Measurements from ENCODE around the gene NCAN. TPM values are rescaled to one million over a fixed set of nuclear protein-coding genes. Genes with fewer than 3 reads are reported as not detected.
"Not testable (repeated sequence)": the region's sequence is repeated elsewhere in the genome, so short reads cannot be mapped to it uniquely, and the experiment has no call there.

The NCAN gene
- total RNA-seq, 2 experiments from 2014 or later = not detected

DNA sequence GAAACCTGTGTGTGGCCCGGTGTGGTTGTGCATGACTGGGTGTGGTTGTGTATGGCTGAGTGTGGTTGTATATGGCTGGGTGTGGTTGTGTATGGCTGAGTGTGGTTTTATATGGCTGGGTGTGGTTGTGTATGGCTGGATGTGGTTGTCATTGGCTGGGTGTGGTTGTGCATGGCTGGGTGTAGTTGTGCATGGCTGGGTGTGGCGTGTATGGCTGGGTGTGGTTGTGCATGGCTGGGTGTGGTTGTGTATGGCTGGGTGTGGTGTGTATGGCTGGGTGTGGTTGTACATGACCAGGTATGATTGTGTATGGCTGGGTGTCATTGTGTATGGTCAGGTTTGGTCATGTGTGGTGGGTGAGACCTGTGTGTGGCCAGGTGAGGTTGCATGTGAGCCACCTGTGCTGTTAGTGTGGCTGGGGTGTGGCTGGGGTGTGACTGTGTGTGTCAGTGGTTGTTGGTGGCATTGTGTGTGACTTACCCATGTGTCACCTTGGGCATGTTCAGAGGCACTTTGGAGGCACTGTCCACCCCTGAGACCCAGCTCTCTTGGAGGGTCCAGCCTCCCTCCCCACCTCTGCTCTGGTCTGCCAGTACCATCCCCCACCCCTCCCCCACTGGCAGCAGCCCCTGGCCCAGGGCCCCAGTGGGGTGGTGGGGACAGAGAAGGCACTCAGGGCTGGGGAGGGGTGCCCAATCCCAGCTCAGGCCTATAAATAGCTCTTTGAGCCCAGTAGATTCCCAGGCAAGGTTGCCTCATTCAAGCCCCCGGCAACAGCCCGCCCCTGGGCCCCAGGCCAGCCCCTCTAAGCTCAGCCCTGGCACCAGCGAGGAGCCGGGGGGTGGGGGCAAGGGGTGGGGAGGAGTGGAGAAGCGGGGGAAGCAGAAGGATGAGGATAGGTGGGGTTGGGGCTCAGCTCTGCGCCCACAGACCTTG, 3.9 kb upstream of the NCAN start:
- no peak overlapping the region for H3K4me3 Mint-ChIP-seq
- peaks cover 35% of the 10 kb centered on the region for H3K27me3 Mint-ChIP-seq
- no peaks in the 10 kb centered on the region for H3K9me3 Mint-ChIP-seq
- H3K36me3 Mint-ChIP-seq = no peaks in the 10 kb centered on the region
- peaks cover 7% of the 10 kb centered on the region for H3K4me1 Mint-ChIP-seq
- H3K27ac Mint-ChIP-seq = no peak overlapping the region
- no peak for DNase-seq

DNA sequence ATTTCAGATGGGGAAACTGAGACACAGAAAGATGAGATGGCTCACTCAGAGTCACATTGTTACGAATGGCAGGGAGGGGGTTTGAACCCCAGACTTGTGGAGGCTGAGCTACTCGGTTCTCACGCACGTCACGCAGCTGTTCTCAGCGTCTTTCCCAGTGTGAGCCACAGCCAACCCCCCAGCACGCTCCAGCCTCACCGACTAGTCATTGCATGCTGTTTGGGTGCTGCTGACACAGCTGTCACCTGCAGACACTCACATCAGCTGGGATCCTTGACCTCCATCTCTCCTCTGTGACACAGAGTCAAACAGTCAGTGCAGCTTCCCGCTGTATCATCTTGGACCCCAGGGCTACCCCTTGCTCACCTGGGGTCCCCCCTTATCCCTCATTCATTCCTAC, 2.4 kb upstream of the NCAN start:
- DNase-seq = no peak
- no peaks in the 10 kb centered on the region for H3K36me3 Mint-ChIP-seq

DNA sequence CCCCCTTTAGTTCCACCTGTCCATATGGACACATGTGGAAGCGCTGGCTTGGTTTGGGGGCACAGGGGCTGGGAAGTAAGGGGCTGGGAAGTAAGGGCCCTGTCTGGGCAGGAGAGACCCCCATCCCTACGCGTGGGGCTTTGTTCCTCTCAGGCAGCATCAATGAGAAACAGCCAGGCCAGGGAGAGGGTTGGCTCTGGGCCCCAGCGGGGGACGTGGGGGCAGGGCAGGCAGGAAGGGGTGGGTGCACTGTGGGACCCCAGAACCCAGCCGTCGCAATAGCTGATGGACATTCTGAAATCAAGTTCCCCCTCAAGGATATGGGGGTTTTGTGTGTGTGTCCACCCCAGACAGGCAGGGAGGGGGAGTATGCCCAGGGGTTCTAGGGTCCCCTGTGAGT, 1.2 kb downstream of the NCAN start:
- H3K4me3 Mint-ChIP-seq = no peak overlapping the region
- H3K9me3 Mint-ChIP-seq = no peaks in the 10 kb centered on the region
- H3K4me1 Mint-ChIP-seq = peaks cover 5% of the 10 kb centered on the region
- no peak for DNase-seq
- H3K36me3 Mint-ChIP-seq = no peaks in the 10 kb centered on the region
- peaks cover 77% of the 10 kb centered on the region for H3K27me3 Mint-ChIP-seq
- H3K27ac Mint-ChIP-seq = no peak overlapping the region

More for the DNA sequence above, 2.4 kb upstream of the NCAN start:
- Mint-ChIP-seq H3K9me3 (no peaks in the 10 kb centered on the region), H3K4me1 (peaks cover 10% of the 10 kb centered on the region), H3K4me3 (no peak overlapping the region), H3K27me3 (peaks cover 50% of the 10 kb centered on the region), H3K27ac (no peak overlapping the region)

DNA sequence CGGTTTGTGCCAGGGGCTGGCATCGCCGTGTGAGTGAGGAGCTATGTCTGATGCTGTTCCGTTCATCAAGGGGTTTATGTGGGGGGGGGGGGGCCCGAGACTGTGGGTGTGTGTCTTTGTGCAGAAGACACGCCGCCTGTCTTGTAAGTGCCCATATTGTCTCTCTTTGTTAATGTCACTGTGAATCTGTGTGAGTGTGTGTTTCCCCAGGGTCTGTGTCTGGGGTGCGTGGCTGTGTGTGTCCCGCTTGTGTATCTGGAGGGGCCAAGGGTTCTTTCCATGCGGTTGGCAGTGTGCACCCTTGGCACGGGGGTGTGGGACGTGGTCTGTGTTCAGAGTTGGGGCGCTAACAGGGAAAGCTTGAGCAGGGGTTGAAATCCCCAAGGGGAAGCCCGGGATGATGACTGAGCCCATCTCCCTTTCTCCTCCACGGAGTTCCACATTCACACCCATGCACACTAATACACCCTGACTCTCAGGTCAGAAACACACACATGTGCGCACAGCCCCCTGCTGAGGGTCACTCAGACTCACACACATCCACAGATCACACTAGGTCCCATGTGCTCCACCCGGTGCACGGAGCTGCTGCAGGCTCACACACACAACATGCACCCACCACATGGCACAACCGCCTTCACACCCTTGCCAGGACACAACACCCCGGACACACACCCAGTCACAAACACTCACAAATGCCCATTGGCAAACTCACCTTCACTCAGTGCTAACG, 1.8 kb downstream of the NCAN start:
- Mint-ChIP-seq H3K36me3 (no peaks in the 10 kb centered on the region), H3K4me3 (no peak overlapping the region), H3K27ac (no peak overlapping the region), H3K27me3 (peaks cover 77% of the 10 kb centered on the region), H3K4me1 (peaks cover 5% of the 10 kb centered on the region), H3K9me3 (no peaks in the 10 kb centered on the region)
- no peak for DNase-seq

DNA sequence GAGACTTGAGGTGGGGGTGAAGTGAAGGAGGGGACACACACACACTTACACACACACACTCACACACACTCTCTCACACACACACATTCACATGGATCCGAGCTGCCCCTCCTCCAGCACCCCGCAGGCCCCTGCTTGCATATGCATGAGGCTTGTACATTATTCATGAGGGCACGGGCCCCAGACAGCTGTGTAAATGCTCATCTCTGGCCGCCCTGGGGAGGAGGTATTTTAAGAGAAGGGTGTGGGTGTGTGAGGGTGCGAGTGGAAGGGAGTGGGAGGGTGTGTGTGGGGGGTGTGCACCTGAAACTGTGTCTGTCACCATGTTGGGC, 2.4 kb downstream of the NCAN start:
- Mint-ChIP-seq H3K36me3 (no peaks in the 10 kb centered on the region), H3K27ac (no peak overlapping the region), H3K9me3 (no peaks in the 10 kb centered on the region), H3K4me1 (peaks cover 5% of the 10 kb centered on the region), H3K27me3 (peaks cover 74% of the 10 kb centered on the region), H3K4me3 (no peak overlapping the region)
- no peak for DNase-seq

DNA sequence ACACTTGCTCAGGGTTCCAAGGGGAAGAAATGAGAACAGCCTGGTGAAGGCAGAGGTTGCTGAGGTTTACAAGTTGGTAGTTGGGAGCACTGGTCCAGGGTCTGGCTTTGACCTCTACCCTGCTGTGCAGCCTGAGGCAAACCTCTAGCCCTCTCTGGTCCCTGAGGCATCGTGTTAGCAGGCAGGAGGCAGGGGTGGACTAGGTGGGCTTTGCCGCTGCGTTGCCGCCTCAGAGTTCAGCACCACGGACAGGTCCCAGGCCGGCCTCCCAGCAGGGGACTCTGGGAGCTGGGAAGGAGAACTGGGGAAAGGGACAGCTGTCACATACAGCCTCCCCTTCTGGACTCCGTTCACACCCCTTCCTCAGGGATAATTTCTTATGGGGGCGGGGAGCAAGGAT, 3.1 kb downstream of the NCAN start:
- no peak overlapping the region for H3K27ac Mint-ChIP-seq
- H3K4me3 Mint-ChIP-seq = no peak overlapping the region
- DNase-seq = peak; percentile 37
- H3K36me3 Mint-ChIP-seq = no peaks in the 10 kb centered on the region
- peaks cover 71% of the 10 kb centered on the region for H3K27me3 Mint-ChIP-seq
- no peaks in the 10 kb centered on the region for H3K9me3 Mint-ChIP-seq
- H3K4me1 Mint-ChIP-seq = peaks cover 5% of the 10 kb centered on the region

DNA sequence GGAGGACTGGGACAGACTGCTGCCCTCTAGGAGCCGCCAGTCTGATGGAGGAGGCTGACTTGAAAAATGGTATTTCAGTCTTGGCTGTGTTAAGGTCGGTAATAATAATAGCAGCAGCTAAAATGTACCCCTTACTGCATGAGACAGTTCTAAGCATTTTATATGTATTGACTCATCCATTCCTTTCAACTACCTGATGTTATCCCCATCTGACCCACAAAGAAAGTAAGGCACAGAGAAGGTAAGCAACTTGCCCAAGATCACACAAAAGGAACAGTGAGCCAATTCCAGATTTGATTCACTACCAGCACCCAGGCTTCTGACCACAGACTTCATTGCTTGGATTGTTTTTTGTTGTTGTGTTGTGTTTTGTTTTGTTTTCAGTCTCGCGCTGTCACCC, 4.0 kb downstream of the NCAN start:
- no peaks in the 10 kb centered on the region for H3K9me3 Mint-ChIP-seq
- H3K36me3 Mint-ChIP-seq = no peaks in the 10 kb centered on the region
- DNase-seq = no peak
- H3K27me3 Mint-ChIP-seq = peaks cover 66% of the 10 kb centered on the region
- H3K27ac Mint-ChIP-seq = no peak overlapping the region
- no peak overlapping the region for H3K4me3 Mint-ChIP-seq
- H3K4me1 Mint-ChIP-seq = peaks cover 5% of the 10 kb centered on the region

DNA sequence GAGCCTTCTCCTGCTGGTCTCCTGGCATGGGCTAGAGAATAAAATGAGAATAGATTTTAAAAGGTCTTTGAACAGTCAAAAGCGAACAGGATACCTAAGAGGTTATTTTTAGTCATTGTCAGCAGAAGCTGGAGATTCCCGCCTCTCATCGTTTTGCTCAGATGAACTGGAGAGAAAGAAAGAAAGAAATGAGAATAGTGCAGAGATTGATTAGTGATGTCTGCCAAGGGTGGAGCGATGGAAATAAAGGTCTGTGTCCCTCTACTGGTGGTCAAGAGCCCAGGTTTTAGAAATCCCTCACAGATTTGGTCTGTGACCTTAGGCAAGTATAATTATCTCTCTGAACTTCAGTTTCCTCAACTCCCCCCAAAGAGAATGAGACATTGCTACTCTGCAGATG, 5.3 kb downstream of the NCAN start:
- H3K4me3 Mint-ChIP-seq = no peak overlapping the region
- peaks cover 55% of the 10 kb centered on the region for H3K27me3 Mint-ChIP-seq
- no peak overlapping the region for H3K27ac Mint-ChIP-seq
- DNase-seq = no peak
- no peaks in the 10 kb centered on the region for H3K36me3 Mint-ChIP-seq
- H3K4me1 Mint-ChIP-seq = peaks cover 5% of the 10 kb centered on the region
- H3K9me3 Mint-ChIP-seq = no peaks in the 10 kb centered on the region

DNA sequence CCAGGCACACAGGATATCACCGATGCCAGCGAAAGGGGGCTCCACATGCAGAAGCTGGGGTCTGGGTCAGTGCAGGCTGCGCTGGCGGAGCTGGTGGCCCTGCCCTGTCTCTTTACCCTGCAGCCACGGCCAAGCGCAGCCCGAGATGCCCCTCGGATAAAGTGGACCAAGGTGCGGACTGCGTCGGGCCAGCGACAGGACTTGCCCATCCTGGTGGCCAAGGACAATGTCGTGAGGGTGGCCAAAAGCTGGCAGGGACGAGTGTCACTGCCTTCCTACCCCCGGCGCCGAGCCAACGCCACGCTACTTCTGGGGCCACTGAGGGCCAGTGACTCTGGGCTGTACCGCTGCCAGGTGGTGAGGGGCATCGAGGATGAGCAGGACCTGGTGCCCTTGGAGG, 7.2 kb downstream of the NCAN start:
- peaks cover 2% of the 10 kb centered on the region for H3K4me1 Mint-ChIP-seq
- no peaks in the 10 kb centered on the region for H3K36me3 Mint-ChIP-seq
- H3K9me3 Mint-ChIP-seq = no peaks in the 10 kb centered on the region
- no peak overlapping the region for H3K4me3 Mint-ChIP-seq
- no peak overlapping the region for H3K27ac Mint-ChIP-seq
- DNase-seq = no peak
- H3K27me3 Mint-ChIP-seq = peaks cover 46% of the 10 kb centered on the region

DNA sequence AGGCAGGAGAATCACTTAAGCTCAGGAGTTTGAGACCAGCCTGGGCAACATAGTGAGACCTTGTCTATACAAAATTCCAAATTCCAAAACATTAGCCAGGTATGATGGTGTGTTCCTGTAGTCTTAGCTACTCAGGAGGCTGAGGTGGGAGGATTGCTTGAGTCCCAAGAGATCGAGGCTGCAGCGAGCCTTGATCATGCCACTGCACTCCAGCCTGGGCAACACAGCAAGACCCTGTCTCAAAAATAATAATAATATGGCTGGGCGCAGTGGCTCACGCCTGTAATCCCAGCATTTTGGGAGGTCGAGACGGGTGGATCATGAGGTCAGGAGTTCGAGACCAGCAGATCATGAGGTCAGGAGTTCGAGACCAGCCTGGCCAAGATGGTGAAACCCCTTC, 9.2 kb downstream of the NCAN start:
- H3K27ac Mint-ChIP-seq, DNase-seq, H3K9me3 Mint-ChIP-seq, H3K4me3 Mint-ChIP-seq, H3K36me3 Mint-ChIP-seq, H3K4me1 Mint-ChIP-seq: not testable (repeated sequence)
- peaks cover 39% of the 10 kb centered on the region for H3K27me3 Mint-ChIP-seq

DNA sequence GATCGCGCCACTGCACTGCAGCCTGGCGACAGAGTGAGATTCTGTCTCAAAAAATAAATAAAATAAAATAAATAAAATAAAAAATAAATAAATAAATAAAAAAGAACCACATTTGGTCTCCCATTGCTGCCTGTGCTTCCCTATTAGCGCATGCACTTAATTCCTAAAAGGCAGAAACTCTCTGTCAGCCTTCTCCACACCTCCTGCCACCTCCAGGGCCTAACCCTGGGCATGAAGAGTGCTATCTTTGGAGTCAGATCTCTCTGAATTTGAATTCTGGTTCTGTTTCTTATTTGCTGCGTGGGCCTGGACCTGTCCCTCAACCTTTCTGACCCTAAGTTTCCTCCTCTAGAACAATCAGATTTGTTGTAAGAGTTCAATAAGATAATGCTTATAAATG, 11.3 kb downstream of the NCAN start:
- peaks cover 28% of the 10 kb centered on the region for H3K27me3 Mint-ChIP-seq
- no peak overlapping the region for H3K4me3 Mint-ChIP-seq
- H3K9me3 Mint-ChIP-seq = no peaks in the 10 kb centered on the region
- peaks cover 1% of the 10 kb centered on the region for H3K4me1 Mint-ChIP-seq
- no peak overlapping the region for H3K27ac Mint-ChIP-seq
- no peak for DNase-seq
- H3K36me3 Mint-ChIP-seq = no peaks in the 10 kb centered on the region

DNA sequence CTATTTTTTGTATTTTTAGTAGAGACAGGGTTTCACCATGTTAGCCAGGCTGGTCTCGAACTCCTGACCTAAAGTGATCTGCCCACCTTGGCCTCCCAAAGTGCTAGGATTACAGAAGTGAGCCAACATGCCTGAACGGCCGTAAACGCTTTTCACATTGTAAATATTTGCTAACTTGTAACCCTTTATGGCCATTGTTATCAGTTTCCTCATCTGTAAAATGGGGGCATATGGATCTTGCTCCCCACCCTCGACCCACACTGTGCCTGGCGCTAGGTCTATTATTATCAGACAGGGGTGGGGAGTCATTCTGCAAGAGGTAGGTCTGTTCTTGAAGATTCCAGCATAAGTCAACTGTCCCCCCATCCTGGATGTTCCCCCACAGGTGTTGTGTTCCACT, 11.9 kb downstream of the NCAN start:
- no peaks in the 10 kb centered on the region for H3K9me3 Mint-ChIP-seq
- no peak overlapping the region for H3K4me3 Mint-ChIP-seq
- H3K27me3 Mint-ChIP-seq = peaks cover 34% of the 10 kb centered on the region
- H3K36me3 Mint-ChIP-seq = no peaks in the 10 kb centered on the region
- DNase-seq = no peak
- peaks cover 1% of the 10 kb centered on the region for H3K4me1 Mint-ChIP-seq
- H3K27ac Mint-ChIP-seq = no peak overlapping the region

DNA sequence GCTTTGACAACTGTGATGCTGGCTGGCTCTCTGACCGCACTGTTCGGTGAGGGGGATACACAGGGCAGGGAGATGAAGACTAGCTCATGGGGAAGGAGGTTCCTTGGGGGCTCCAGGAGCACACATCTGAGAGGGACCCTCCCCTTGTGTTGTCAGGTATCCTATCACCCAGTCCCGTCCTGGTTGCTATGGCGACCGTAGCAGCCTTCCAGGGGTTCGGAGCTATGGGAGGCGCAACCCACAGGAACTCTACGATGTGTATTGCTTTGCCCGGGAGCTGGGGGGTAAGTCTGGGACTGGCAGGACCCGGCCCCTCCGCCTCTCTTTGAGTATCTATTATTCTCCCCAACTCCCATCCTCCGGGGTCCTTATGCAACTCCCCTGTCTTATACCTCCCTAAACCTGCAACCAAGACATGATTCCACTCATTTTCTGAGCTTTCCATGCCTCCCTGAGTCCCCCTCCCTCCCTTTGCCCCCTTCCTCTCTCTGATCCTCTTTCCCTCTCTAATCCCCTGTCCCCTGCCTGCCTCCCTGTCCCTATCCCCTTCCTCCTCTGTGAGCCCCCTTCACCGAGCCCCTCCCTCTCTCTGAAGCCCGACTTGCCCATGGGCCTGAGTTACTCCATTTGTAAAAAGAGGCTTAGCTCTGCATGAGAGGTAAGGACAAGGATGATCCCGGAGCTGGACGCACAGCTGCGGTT, 12.5 kb downstream of the NCAN start:
- Mint-ChIP-seq H3K27ac (no peak overlapping the region), H3K9me3 (no peaks in the 10 kb centered on the region), H3K4me1 (peaks cover 1% of the 10 kb centered on the region), H3K27me3 (peaks cover 38% of the 10 kb centered on the region), H3K36me3 (no peaks in the 10 kb centered on the region), H3K4me3 (no peak overlapping the region)
- DNase-seq = no peak

DNA sequence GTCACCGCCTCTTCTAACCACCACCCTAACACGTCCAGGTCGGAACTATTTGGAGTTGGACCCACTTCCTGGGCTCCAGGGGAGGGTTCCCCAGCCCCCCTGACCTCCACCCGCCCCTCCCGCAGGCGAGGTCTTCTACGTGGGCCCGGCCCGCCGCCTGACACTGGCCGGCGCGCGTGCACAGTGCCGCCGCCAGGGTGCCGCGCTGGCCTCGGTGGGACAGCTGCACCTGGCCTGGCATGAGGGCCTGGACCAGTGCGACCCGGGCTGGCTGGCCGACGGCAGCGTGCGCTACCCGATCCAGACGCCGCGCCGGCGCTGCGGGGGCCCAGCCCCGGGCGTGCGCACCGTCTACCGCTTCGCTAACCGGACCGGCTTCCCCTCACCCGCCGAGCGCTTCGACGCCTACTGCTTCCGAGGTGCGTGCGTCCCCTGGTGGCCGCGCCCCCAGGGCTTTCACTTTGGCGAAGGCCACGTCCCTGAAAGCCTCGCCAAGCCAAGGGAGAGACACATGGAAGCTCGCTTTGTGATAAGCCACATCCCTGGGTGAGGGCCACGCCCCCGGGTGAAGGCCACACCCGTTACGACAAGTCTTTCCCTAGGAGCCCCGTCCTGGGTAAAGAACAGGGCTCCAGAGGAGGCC, 13.2 kb downstream of the NCAN start:
- peak; percentile 83 for DNase-seq
- H3K9me3 Mint-ChIP-seq = no peaks in the 10 kb centered on the region
- H3K4me1 Mint-ChIP-seq = peaks cover 1% of the 10 kb centered on the region
- peaks cover 38% of the 10 kb centered on the region for H3K27me3 Mint-ChIP-seq
- no peak overlapping the region for H3K27ac Mint-ChIP-seq
- H3K4me3 Mint-ChIP-seq = peak overlapping the region; percentile 68
- no peaks in the 10 kb centered on the region for H3K36me3 Mint-ChIP-seq

DNA sequence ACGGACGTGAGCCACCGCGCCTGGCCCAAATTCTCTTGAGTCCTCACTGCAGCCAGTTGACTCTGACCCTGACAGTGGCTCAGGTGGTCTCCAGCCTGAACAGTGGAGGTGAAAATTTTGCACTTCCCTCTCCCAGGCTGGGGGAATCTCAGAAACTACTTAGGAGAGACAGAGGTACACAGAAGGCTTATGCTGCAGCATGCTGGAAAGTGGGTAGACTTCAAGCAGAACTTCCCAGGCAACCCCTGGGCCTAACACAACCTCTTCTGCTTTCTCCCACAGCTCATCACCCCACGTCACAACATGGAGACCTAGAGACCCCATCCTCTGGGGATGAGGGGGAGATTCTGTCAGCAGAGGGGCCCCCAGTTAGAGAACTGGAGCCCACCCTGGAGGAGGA, 14.4 kb downstream of the NCAN start:
- peaks cover 38% of the 10 kb centered on the region for H3K27me3 Mint-ChIP-seq
- peaks cover 1% of the 10 kb centered on the region for H3K4me1 Mint-ChIP-seq
- H3K4me3 Mint-ChIP-seq = no peak overlapping the region
- H3K27ac Mint-ChIP-seq = no peak overlapping the region
- no peak for DNase-seq
- no peaks in the 10 kb centered on the region for H3K36me3 Mint-ChIP-seq
- no peaks in the 10 kb centered on the region for H3K9me3 Mint-ChIP-seq

Measured in activated naive CD8-positive, alpha-beta T cell treated with anti-CD3 and anti-CD28 coated beads for 36 hours (primary cell).